ENCODE measurements around the gene TECTA. TPM values are rescaled to one million over a fixed set of nuclear protein-coding genes. Genes with fewer than 3 reads are reported as not detected.
"Not testable (repeated sequence)": the region's sequence is repeated elsewhere in the genome, so short reads cannot be mapped to it uniquely, and the experiment has no call there.

TECTA gene
- total RNA-seq, 2 donors from 2014 or later: 0.39 to 0.86 TPM

DNA sequence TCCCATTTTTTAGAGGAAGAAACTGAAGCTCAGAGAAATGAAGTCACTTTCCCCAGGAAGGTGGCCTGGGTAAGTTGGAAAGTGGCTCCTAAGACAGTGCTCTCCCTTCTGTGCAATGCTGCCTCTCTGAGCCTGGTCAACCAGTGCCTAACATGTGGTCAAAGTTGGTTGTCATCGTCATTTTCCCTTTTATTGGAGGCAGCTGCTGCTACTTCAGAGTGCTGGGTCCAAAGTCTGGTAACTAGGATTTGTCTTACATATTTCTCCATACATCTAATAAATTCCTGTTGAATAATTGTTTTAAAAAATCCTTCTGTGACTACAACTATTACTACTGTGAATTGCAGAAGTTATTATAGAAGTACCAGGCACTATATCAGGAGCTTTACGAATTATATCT lies 48.1 kb downstream of the TECTA start:
- Mint-ChIP-seq H3K27ac (no peak overlapping the region), H3K4me3 (no peak overlapping the region), H3K36me3 (no peaks in the 10 kb centered on the region), H3K27me3 (peaks cover 2 to 5% of the 10 kb centered on the region in 2 donors), H3K9me3 (no peaks in the 10 kb centered on the region), H3K4me1 (ENCODE audit: low read depth in 2 of 2) (no peaks in the 10 kb centered on the region)
- ATAC-seq: no peak
- no peak for DNase-seq (ENCODE audit: low spot score)

DNA sequence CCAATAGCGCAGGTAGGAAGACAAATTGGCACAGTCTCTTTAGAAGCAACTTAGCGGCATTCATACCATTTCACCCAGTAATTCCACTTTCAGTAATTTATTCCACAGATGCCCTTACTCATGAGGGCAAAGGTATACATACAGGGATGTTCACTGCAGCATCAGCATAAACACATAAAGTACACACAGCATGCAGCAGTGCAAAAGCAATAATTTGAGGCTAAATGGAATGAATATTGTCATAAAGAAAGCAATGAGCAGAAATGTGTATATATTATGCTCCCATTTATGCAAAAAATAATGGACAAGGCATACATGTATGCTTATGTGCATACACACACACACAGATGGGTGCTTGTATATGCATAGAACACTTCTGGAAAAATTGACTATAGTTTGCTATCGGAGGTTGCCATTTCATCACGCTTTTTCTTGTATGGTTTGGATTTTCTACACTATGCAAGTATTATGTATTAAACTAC lies 50.2 kb downstream of the TECTA start:
- no peaks in the 10 kb centered on the region for H3K9me3 Mint-ChIP-seq

DNA sequence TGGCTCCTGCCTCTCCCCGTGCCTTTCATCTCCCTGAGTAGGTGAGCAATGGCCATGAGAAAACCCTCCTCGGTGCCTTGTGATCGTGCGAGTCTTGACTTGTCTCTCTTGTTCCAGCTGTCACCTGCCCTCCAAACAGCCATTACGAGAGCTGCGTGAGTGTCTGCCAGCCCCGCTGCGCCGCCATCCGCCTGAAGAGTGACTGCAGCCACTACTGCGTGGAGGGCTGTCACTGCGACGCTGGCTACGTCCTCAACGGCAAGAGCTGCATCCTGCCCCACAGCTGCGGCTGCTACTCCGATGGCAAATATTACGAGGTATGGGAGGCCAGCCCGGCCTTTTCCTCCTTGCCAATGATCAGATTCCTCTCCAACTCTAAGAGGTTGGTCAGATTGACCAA lies 51.7 kb downstream of the TECTA start:
- Mint-ChIP-seq H3K27ac (no peak overlapping the region), H3K36me3 (no peaks in the 10 kb centered on the region), H3K4me1 (ENCODE audit: low read depth in 2 of 2) (no peaks in the 10 kb centered on the region), H3K27me3 (peaks cover 0 to 5% of the 10 kb centered on the region in 2 donors), H3K9me3 (no peaks in the 10 kb centered on the region), H3K4me3 (no peak overlapping the region)
- DNase-seq (ENCODE audit: low spot score) (no peak), ATAC-seq (peak in 1 of 2 donors; percentile 40)

More for the DNA sequence above, 50.2 kb downstream of the TECTA start:
- no peak for DNase-seq (ENCODE audit: low spot score)
- Mint-ChIP-seq H3K36me3 (no peaks in the 10 kb centered on the region), H3K27me3 (peaks cover 0 to 5% of the 10 kb centered on the region in 2 donors), H3K4me3 (no peak overlapping the region), H3K4me1 (ENCODE audit: low read depth in 2 of 2) (no peaks in the 10 kb centered on the region), H3K27ac (no peak overlapping the region)
- no peak for ATAC-seq

DNA sequence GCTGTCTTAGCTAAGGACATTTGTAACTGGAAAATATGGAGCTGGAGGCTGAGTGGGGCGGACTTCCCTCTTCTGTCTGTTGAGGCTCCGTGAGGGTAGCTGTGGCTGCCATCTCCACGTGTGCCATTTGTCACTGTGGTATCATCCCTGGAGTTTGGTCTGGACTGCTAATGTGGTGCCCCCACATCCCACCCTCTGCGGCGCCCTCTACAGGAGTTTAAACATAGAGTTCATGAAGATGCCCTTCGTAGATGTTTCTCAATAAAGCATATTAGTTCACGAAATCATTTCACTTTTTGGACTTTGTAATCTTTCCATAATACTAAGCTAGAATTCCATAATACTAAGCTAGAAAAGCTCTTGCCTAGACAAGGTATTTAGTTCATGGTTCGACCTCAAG lies 52.4 kb downstream of the TECTA start:
- Mint-ChIP-seq H3K4me1 (ENCODE audit: low read depth in 2 of 2) (no peaks in the 10 kb centered on the region), H3K36me3 (no peaks in the 10 kb centered on the region), H3K27me3 (peaks cover 0 to 5% of the 10 kb centered on the region in 2 donors), H3K9me3 (no peaks in the 10 kb centered on the region), H3K27ac (no peak overlapping the region), H3K4me3 (no peak overlapping the region)
- DNase-seq (ENCODE audit: low spot score): no peak
- no peak for ATAC-seq

DNA sequence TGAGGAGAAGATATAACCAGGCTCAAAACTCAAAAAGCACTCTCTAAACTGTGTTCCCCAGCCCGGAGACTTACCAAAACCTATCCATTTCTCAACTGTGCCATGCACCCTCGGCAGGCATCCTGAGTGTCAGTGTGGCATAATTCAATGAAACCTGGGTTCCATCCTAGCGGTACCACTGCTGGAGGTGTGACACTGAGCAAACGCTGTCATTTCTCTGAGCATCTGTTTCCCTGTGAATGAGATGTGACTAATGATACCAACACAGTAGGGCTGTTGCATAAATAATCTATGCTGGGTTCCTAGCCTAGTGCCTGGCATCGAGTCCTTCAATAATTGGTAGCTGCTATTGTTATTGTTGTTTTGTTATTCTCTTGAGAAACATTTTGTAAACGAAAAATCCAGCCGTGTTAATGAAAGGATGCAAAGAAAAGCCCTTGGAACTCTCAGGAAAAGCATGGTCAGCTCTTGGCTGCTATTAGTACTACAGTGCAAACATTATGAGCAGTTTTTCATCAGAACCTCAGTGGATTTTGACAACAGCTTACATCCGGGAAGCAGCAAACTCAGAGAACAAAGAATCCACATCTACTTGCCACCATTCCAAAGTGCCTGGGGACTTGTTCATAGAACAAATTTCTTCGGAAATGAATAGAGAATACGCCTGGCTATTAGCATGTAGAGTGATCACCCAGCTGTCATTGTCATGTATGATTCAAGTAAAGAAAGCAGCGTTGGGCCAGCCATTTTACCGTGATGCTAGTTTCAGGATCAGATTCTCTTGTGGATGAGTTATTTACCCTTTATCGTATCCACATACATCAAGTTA lies 53.7 kb downstream of the TECTA start:
- no peak overlapping the region for H3K4me3 Mint-ChIP-seq
- H3K36me3 Mint-ChIP-seq: no peaks in the 10 kb centered on the region
- no peaks in the 10 kb centered on the region for H3K9me3 Mint-ChIP-seq
- peaks cover 0 to 5% of the 10 kb centered on the region in 2 donors for H3K27me3 Mint-ChIP-seq
- no peak overlapping the region for H3K27ac Mint-ChIP-seq
- H3K4me1 Mint-ChIP-seq (ENCODE audit: low read depth in 2 of 2): no peaks in the 10 kb centered on the region
- ATAC-seq (no peak), DNase-seq (ENCODE audit: low spot score) (no peak)

DNA sequence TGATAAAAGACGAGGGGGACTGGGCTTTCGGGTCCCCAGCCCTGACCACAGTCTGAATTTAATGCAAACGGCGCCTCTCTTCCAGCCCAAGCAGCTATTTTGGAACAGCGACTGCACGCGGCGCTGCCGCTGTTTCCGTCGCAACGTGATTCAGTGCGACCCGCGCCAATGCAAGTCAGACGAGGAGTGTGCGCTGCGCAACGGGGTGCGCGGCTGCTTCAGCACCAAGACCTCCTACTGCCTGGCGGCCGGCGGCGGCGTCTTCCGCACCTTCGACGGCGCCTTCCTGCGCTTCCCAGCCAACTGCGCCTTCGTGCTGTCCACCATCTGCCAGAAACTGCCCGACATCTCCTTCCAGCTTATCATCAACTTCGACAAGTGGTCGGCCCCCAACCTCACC lies 56.7 kb downstream of the TECTA start:
- no peak overlapping the region for H3K27ac Mint-ChIP-seq
- no peak for ATAC-seq
- H3K9me3 Mint-ChIP-seq: no peaks in the 10 kb centered on the region
- H3K27me3 Mint-ChIP-seq: peaks cover 0 to 3% of the 10 kb centered on the region in 2 donors
- H3K36me3 Mint-ChIP-seq: no peaks in the 10 kb centered on the region
- no peaks in the 10 kb centered on the region for H3K4me1 Mint-ChIP-seq (ENCODE audit: low read depth in 2 of 2)
- DNase-seq (ENCODE audit: low spot score): no peak
- H3K4me3 Mint-ChIP-seq: no peak overlapping the region

DNA sequence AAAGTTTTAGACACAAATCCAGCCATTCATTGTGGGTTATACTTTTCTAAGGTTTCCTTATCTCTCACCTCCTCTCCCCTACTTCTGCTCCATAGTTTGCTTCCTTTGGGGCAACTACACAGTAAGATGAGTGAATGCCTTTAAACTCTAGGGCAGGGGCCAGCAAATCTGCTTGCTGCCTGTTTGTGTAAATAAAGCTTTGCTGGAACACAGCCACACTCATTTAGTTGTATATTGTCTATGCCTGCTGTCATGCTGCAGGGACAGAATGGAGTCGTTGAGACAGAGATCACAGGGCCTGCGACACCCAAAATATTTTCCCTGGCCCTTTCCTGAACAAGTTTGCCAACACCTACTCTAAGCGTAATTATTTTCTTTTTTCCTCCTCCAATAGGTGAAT lies 58.7 kb downstream of the TECTA start:
- Mint-ChIP-seq H3K27ac (no peak overlapping the region), H3K36me3 (no peaks in the 10 kb centered on the region), H3K27me3 (peaks cover 0 to 7% of the 10 kb centered on the region in 2 donors), H3K4me3 (no peak overlapping the region), H3K9me3 (no peaks in the 10 kb centered on the region), H3K4me1 (ENCODE audit: low read depth in 2 of 2) (no peaks in the 10 kb centered on the region)
- DNase-seq (ENCODE audit: low spot score) (no peak), ATAC-seq (no peak)

DNA sequence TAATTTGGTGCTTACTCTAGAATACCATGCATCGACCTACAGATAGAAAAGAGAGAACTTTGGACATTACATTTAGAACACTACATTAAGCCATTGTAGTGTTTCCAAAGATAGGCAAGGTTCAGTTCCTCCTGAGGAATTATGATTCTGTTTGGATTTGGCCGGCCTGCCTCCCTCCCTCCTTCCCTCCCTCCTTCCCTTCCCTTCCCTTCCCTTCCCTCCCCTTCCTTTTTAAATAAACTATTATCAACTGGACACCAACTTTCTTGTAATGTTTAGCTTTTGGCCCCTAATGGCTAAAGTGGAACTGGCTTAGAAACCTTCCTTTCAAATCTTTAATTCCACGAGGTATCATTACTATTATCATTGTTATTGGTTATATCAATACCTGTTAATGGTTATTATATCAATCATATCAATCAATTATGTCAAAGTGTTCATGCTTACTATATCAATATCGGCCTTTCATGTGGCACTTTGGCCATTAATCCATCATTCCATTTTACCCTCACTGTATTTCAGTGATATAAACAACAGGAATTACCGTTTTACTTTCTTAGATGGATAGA lies 60.4 kb downstream of the TECTA start:
- ATAC-seq (no peak), DNase-seq (ENCODE audit: low spot score) (no peak)
- Mint-ChIP-seq H3K27me3 (peaks cover 3 to 10% of the 10 kb centered on the region in 2 donors), H3K9me3 (no peaks in the 10 kb centered on the region), H3K27ac (no peak overlapping the region), H3K4me3 (no peak overlapping the region), H3K36me3 (no peaks in the 10 kb centered on the region), H3K4me1 (ENCODE audit: low read depth in 2 of 2) (no peaks in the 10 kb centered on the region)

DNA sequence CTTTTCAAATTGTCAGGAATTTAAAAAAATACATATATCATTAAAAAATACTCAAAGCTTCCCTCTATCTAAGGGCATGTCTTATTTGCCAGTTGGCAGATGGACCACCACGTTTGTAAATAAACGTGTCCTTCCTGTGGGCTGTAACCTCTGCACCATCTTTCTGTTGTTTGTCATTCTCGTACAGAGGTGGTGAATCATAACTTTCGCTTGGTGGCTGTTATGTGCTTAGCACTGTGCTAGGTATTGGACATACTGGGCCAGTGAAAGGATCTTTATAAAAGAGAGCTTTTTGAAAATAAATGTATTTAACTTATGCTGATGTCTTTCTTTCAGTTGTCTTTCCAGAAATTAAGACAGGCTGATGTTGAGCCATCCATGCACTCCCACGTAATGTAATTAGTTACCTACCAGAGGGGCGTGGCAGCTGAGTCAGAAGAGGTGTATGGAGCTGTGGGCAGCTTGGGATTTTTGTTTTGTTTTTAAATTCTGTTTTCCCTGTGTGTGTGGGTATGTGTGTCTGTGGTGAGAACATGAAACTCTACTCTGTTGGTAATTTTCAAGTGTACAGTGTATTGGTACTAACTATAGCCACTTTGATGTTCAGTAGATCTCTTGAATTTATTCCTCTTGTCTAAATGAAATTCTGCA lies 62.7 kb downstream of the TECTA start:
- ATAC-seq (peak in 1 of 2 donors; percentile 78), DNase-seq (ENCODE audit: low spot score) (no peak)
- Mint-ChIP-seq H3K9me3 (no peaks in the 10 kb centered on the region), H3K27me3 (peaks cover 7 to 11% of the 10 kb centered on the region in 2 donors), H3K27ac (no peak overlapping the region), H3K4me1 (ENCODE audit: low read depth in 2 of 2) (no peaks in the 10 kb centered on the region), H3K36me3 (no peaks in the 10 kb centered on the region), H3K4me3 (no peak overlapping the region)

DNA sequence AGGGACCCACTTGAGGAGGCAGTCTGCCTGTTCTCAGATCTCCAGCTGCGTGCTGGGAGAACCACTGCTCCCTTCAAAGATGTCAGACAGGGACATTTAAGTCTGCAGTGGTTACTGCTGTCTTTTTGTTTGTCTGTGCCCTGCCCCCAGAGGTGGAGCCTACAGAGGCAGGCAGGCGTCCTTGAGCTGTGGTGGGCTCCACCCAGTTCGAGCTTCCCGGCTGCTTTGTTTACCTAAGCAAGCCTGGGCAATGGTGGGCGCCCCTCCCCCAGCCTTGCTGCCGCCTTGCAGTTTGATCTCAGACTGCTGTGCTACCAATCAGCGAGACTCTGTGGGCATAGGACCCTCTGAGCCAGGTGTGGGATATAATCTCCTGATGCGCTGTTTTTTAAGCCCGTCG lies 76.6 kb downstream of the TECTA start:
- H3K9me3 Mint-ChIP-seq: peaks cover 16% of the 10 kb centered on the region
- not testable (repeated sequence) for DNase-seq (ENCODE audit: low spot score); ATAC-seq; H3K27ac Mint-ChIP-seq; H3K4me3 Mint-ChIP-seq; H3K4me1 Mint-ChIP-seq (ENCODE audit: low read depth in 2 of 2)
- peaks cover 21 to 30% of the 10 kb centered on the region in 2 donors for H3K27me3 Mint-ChIP-seq
- peaks cover 48% of the 10 kb centered on the region for H3K36me3 Mint-ChIP-seq

DNA sequence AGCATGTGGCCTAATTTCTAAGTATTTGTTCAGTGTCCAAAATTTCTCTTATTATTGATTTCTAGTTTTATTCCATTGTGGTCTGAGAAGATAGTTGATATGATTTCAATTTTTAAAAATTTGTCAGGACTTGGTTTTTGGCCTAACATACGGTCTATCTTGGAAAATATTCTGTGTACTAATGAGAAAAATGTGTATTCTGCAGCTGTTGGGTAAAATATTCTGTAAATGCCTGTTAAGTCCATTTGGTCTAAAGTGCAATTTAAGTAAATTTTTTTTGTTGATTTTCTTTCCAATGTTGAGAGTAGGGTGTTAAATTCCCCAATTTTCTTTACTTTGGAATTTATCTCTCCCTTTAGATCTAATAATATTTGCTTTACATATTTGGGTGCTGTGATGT lies 78.3 kb downstream of the TECTA start:
- H3K27me3 Mint-ChIP-seq: peaks cover 27 to 32% of the 10 kb centered on the region in 2 donors
- ATAC-seq: no peak
- no peak overlapping the region for H3K27ac Mint-ChIP-seq
- H3K9me3 Mint-ChIP-seq: peaks cover 16% of the 10 kb centered on the region
- DNase-seq (ENCODE audit: low spot score): no peak
- no peaks in the 10 kb centered on the region for H3K4me1 Mint-ChIP-seq (ENCODE audit: low read depth in 2 of 2)
- H3K4me3 Mint-ChIP-seq: no peak overlapping the region
- H3K36me3 Mint-ChIP-seq: peaks cover 48% of the 10 kb centered on the region

DNA sequence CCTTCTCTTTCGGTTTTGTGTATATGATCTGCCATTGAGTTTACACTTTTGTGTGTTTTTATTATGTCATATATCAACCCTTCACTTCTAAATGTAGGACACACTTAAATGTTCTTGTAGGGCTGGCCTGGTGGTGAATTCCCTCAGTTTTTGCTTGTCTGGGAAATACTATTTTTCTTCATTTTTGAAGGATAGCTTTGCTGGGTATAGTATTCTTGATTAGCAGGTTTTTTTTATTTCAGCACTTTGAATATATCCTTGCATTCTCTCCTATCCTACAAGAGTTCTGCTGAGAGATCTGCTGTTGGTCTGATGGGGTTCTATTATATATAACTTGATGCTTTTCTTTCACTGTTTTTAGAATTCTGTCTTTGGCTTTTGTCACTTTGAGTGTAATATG lies 79.1 kb downstream of the TECTA start:
- DNase-seq (ENCODE audit: low spot score) (no peak), ATAC-seq (no peak)
- no peak overlapping the region for H3K27ac Mint-ChIP-seq
- H3K4me3 Mint-ChIP-seq: no peak overlapping the region
- no peaks in the 10 kb centered on the region for H3K4me1 Mint-ChIP-seq (ENCODE audit: low read depth in 2 of 2)
- H3K27me3 Mint-ChIP-seq: peaks cover 35 to 38% of the 10 kb centered on the region in 2 donors
- peaks cover 15% of the 10 kb centered on the region for H3K9me3 Mint-ChIP-seq
- peaks cover 46% of the 10 kb centered on the region for H3K36me3 Mint-ChIP-seq

DNA sequence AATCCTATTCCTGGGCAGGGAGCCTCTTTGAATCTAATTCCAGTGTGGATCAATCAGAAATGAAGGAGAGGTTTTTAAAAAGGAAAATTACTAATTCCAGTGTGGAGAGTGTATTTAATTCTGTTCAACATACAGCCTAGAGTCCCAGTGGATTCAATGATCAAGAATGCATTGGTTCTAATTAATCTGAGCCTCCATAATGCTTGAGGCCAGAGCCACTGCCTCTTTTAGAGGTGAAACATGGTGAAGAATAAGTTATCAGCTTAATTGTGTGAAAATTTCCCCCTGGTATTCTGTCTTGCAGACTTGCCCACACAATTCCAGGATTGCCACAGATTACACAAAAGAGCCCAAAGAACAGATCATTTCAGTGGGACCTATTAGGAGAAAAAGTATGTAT lies 87.7 kb downstream of the TECTA start:
- no peaks in the 10 kb centered on the region for H3K36me3 Mint-ChIP-seq
- no peak overlapping the region for H3K27ac Mint-ChIP-seq
- H3K27me3 Mint-ChIP-seq: peaks cover 33 to 35% of the 10 kb centered on the region in 2 donors
- no peaks in the 10 kb centered on the region for H3K4me1 Mint-ChIP-seq (ENCODE audit: low read depth in 2 of 2)
- H3K9me3 Mint-ChIP-seq: no peaks in the 10 kb centered on the region
- no peak for DNase-seq (ENCODE audit: low spot score)
- ATAC-seq: no peak
- H3K4me3 Mint-ChIP-seq: no peak overlapping the region

DNA sequence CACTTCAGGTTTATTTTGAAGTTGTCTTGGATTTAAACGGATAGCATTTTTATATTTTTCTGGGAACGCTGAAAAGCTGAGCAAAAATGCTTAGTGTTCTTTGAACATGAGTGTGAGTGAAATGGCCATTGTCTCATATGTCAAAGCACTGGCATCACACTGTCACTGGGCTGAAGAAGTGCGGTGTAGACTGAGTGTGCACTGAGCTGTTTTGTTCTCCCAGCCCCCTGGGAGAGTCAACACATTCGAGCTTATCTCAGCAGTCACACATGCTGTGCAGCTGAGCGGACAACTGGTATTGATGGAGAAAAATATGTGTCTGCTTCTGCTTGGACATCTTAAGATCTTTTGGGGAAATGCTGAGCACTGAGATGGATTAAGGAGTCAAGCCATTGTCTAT lies 90.8 kb downstream of the TECTA start:
- no peaks in the 10 kb centered on the region for H3K9me3 Mint-ChIP-seq
- no peaks in the 10 kb centered on the region for H3K36me3 Mint-ChIP-seq
- ATAC-seq: no peak
- no peak overlapping the region for H3K27ac Mint-ChIP-seq
- no peak overlapping the region for H3K4me3 Mint-ChIP-seq
- no peaks in the 10 kb centered on the region for H3K4me1 Mint-ChIP-seq (ENCODE audit: low read depth in 2 of 2)
- peaks cover 27 to 35% of the 10 kb centered on the region in 2 donors for H3K27me3 Mint-ChIP-seq
- DNase-seq (ENCODE audit: low spot score): no peak

Measured in natural killer cell treated with Interleukin-12 subunit alpha and Interleukin-12 subunit beta and Interleukin-15 and Interleukin-18, amount 100 ng/mL, for 72 hours (primary cell).